ENCODE data around the gene SYT9. TPM values are rescaled to one million over a fixed set of nuclear protein-coding genes. Genes with fewer than 3 reads are reported as not detected.

The SYT9 gene
- total RNA-seq, 1 donor from 2014 or later, result 5.3 TPM

DNA sequence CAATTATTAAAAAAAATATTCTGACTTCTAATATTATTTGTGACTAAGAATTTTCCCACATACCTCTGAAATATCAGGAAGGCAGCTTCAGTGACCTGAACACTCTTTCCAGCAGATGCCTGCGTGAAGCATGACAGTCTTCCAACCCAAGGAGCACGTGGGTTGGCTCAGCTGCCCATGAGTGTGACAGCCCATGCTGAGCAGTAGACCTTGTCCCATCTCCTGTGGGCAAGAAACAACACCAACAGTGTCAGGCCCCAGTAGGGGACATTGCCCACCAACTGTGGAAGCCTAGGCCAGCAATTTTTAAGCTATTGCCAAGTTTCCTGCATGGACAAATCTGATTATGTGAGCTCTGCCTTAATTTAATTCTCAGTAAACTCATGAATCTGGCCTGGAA is 167.2 kb downstream of the SYT9 start:
- Histone ChIP-seq H3K9me3 (ENCODE audit: low read depth) (no peaks in the 10 kb centered on the region), H3K9ac (no peak overlapping the region), H3K36me3 (no peaks in the 10 kb centered on the region), H3K4me3 (no peak overlapping the region), H3K79me2 (ENCODE audit: low read depth) (no peaks in the 10 kb centered on the region), H4K20me1 (ENCODE audit: low read depth) (no peaks in the 10 kb centered on the region), H3K4me1 (peaks cover 16% of the 10 kb centered on the region), H3K27me3 (no peaks in the 10 kb centered on the region), H3K4me2 (no peak overlapping the region), H3K27ac (no peak overlapping the region), H3F3A (ENCODE audit: low read depth) (no peaks in the 10 kb centered on the region), H2AFZ (replicated peaks) (no peak overlapping the region)
- H3K36me3 Mint-ChIP-seq, result no peaks in the 10 kb centered on the region
- no peaks in the 10 kb centered on the region for H3K9me3 Mint-ChIP-seq
- DNase-seq (ENCODE audit: low spot score), result no peak
- TF ChIP-seq EZH2 (IDR thresholded peaks at IDR 0.05), result no peak
- TF ChIP-seq, protein P1, sequence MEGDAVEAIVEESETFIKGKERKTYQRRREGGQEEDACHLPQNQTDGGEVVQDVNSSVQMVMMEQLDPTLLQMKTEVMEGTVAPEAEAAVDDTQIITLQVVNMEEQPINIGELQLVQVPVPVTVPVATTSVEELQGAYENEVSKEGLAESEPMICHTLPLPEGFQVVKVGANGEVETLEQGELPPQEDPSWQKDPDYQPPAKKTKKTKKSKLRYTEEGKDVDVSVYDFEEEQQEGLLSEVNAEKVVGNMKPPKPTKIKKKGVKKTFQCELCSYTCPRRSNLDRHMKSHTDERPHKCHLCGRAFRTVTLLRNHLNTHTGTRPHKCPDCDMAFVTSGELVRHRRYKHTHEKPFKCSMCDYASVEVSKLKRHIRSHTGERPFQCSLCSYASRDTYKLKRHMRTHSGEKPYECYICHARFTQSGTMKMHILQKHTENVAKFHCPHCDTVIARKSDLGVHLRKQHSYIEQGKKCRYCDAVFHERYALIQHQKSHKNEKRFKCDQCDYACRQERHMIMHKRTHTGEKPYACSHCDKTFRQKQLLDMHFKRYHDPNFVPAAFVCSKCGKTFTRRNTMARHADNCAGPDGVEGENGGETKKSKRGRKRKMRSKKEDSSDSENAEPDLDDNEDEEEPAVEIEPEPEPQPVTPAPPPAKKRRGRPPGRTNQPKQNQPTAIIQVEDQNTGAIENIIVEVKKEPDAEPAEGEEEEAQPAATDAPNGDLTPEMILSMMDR (IDR thresholded peaks at IDR 0.05), result no peak
- no peak for TF ChIP-seq EZH2phosphoT487 (IDR thresholded peaks at IDR 0.05)
- H3K4me1 Mint-ChIP-seq, result peaks cover 19% of the 10 kb centered on the region
- no peak overlapping the region for H3K4me3 Mint-ChIP-seq
- H3K27ac Mint-ChIP-seq, result no peak overlapping the region
- peaks cover 4% of the 10 kb centered on the region for H3K27me3 Mint-ChIP-seq (ENCODE audit: insufficient read depth, low read depth)

DNA sequence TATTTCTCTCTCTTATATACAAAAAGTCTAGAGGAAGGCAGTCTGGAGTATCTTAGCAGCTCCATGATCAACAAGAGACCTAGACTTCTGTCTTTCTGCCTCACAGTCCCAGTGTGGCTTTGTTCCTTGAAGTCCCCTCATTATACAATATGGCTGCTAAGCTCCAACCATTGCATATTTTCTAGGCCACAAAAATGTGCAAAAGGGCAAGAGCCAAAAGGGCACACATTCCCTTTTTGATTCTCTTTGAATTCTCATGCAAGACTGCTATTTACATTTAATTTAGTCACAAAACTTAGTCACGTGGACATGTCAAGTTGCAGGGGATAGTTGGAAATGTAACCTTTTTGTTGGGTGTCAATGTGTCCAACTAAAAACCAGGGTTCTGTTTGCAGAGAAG is 169.4 kb downstream of the SYT9 start:
- no peaks in the 10 kb centered on the region for H3K9me3 ChIP-seq (ENCODE audit: low read depth)
- TF ChIP-seq EZH2phosphoT487 (IDR thresholded peaks at IDR 0.05), result no peak
- TF ChIP-seq, protein P1 (IDR thresholded peaks at IDR 0.05), result no peak
- TF ChIP-seq EZH2 (IDR thresholded peaks at IDR 0.05), result no peak
- Mint-ChIP-seq H3K36me3 (no peaks in the 10 kb centered on the region), H3K27me3 (ENCODE audit: insufficient read depth, low read depth) (peaks cover 3% of the 10 kb centered on the region), H3K27ac (no peak overlapping the region), H3K4me1 (peaks cover 3% of the 10 kb centered on the region), H3K9me3 (no peaks in the 10 kb centered on the region), H3K4me3 (no peak overlapping the region)
- no peaks in the 10 kb centered on the region for H3K36me3 ChIP-seq
- no peaks in the 10 kb centered on the region for H3K27me3 ChIP-seq
- H3K4me1 ChIP-seq, result no peaks in the 10 kb centered on the region
- no peaks in the 10 kb centered on the region for H3F3A ChIP-seq (ENCODE audit: low read depth)
- no peaks in the 10 kb centered on the region for H4K20me1 ChIP-seq (ENCODE audit: low read depth)
- H3K4me3 ChIP-seq, result no peak overlapping the region
- no peak for DNase-seq (ENCODE audit: low spot score)
- no peak overlapping the region for H3K4me2 ChIP-seq
- no peak overlapping the region for H3K9ac ChIP-seq
- H3K79me2 ChIP-seq (ENCODE audit: low read depth), result no peaks in the 10 kb centered on the region
- H2AFZ ChIP-seq (replicated peaks), result no peak overlapping the region
- no peak overlapping the region for H3K27ac ChIP-seq

DNA sequence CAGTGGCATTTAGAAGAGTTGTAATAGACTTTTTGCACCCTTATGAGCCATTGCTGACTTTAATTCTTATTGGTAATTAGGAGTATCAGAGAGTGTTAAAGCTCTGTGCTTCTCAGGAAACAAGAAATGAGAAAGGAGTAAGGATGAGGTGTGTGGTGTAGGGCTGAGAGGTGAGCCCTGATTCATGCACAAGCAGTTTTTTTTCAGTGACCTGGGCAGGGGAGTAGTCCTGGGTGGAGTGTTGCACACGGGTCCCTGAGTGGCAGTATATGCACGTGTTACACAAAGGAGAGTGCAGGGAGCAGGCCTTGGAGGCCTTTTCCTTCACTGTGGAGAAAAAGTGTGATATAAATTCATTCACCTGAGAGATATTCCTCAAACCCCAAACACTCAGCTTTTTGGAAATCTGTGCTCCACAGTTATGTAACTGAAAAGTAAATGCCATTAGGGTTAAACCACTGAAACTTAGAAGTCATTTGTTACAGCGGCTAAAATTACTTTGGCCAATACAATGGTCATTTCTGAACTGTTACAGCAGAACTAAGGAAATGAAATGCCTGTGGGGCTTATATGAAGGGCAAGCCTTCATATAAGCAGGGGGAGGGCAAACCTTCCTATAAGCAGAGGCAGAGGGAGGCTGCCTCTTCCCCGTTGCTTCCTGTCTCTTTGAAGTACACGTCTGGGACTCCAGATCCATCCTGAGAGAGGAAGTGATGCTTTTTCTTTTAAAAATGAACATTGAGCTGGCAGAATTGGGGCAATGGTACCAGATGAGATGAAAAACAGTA is 171.0 kb downstream of the SYT9 start:
- H3K9me3 Mint-ChIP-seq, result no peaks in the 10 kb centered on the region
- Histone ChIP-seq H3K9me3 (ENCODE audit: low read depth) (no peaks in the 10 kb centered on the region), H3K27ac (no peak overlapping the region), H4K20me1 (ENCODE audit: low read depth) (no peaks in the 10 kb centered on the region), H2AFZ (replicated peaks) (no peak overlapping the region), H3F3A (ENCODE audit: low read depth) (no peaks in the 10 kb centered on the region), H3K79me2 (ENCODE audit: low read depth) (no peaks in the 10 kb centered on the region), H3K9ac (no peak overlapping the region), H3K4me2 (no peak overlapping the region), H3K4me1 (no peaks in the 10 kb centered on the region), H3K4me3 (no peak overlapping the region), H3K36me3 (no peaks in the 10 kb centered on the region), H3K27me3 (no peaks in the 10 kb centered on the region)
- no peak overlapping the region for H3K4me3 Mint-ChIP-seq
- peaks cover 3% of the 10 kb centered on the region for H3K4me1 Mint-ChIP-seq
- H3K27ac Mint-ChIP-seq, result no peak overlapping the region
- DNase-seq (ENCODE audit: low spot score), result no peak
- H3K27me3 Mint-ChIP-seq (ENCODE audit: insufficient read depth, low read depth), result peaks cover 3% of the 10 kb centered on the region
- no peaks in the 10 kb centered on the region for H3K36me3 Mint-ChIP-seq
- no peak for TF ChIP-seq EZH2 (IDR thresholded peaks at IDR 0.05)
- no peak for TF ChIP-seq EZH2phosphoT487 (IDR thresholded peaks at IDR 0.05)
- TF ChIP-seq, protein P1 (IDR thresholded peaks at IDR 0.05), result no peak
